Measurements from ENCODE around the gene ULK3.

ULK3 gene

DNA sequence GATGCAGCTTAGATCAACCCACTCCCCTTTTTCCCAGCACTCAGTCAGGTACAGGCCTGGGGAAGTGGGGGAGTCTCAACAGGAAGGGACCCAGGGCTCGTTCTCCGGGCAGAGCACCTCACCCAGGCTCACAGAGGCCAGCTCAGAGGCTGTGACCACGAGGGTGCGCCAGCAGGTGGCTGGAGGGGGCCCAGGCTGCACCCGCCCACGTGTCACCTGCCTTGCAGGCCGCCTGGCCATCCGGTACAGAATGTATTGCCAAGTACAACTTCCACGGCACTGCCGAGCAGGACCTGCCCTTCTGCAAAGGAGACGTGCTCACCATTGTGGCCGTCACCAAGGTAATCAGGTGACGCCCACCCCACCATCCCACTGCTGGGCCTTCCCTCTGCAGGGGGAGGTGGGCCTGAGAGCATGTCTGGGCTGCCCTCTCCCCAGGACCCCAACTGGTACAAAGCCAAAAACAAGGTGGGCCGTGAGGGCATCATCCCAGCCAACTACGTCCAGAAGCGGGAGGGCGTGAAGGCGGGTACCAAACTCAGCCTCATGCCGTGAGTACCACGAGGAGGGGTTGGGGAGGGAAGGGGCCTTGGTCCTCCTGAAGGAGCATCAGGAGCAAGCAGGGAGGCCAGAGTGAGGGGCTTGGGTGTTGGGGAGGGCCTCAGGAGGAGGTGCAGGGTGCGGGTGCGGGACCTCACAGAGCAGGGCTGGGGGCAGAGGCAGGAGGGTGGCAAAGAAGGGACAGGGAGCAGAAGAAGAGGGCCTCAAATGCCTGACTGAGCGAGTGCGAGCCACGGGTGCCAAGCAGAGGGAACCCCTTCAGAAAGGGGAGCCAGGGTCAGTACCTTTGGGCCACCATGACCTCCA, 44.3 kb downstream of the ULK3 start:
- DNase-seq: no peak

DNA sequence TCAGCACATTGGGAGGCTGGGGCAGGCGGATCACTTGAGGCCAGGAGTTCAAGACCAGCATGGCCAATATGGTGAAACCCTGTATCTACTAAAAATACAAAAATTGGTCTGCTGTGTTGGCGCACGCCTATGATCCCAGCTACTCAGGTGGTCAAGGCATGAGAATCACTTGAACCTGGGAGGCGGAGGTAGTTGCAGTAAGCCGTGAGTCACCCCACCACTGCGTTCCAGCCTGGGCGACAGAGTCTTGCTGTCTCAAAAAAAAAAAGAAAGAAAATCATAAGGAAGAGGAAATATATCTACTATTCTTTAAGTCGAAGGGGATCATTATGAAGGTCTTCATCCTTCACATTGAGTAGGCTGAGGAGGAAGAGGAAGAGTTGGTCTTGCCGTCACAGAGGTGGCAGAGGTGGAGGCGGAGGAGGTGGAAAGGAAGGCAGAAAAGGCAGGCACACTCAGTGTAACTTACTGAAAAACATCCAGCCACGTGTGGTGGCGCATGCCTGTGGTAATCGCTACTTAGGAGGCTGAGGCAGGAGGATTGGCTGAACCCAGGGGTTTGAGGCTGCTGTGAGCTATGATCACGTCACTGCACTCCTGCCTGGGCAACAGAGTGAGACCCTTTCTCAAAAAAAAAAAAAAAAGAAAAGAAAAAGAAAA, 46.9 kb downstream of the ULK3 start:
- DNase-seq: no peak

DNA sequence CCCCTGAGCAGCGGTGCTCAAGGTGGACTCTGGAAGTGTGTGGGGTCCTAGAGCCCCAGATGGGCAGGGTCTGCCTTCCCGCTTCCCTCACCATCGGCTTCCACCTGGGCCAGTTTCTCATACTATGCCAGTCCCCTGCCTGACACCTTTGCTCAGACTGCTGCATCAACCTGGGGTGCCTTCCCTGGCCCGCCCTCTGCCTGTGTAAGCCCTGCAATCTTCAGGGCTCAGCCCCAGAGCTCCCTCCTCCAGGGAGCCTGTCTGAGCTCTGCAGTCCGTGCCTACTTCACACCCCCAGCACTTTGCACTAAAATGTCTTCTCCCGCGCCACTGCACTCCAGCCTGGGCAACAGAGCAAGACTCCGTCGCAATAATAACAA, 48.0 kb downstream of the ULK3 start:
- DNase-seq: no peak

DNA sequence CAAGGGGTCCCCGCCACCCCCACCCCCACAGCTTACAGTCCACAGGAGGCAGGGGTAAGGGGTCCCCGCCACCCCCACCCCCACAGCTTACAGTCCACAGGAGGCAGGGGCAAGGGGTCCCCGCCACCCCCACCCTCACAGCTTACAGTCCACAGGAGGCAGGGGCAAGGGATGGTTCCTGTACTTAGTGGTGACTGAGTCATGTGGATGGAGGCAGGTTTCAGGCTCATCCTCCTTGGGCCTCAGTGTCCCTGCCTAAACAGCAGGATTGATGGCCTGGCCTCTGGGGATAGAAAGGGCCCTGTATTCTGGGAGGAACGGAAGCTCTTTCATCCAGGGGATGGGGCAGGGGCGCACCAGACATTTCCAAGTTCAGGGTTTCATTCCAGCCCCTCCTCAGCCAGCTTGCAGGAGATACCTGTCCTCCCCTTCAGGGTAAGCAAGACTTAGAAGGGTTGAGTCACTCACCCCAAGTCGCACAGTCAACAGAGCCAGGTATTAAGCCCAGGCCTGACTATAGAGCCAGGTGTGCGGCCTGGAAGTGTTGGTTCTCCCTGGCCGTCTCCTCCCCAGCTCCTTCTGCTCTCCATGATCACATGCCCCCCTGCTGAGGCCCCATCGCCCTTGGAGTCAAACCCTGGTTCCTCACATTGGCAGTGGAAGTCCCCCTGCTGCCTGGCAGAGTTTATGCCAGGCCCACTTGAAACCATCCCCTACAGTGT, 48.5 kb downstream of the ULK3 start:
- no peak for DNase-seq

DNA sequence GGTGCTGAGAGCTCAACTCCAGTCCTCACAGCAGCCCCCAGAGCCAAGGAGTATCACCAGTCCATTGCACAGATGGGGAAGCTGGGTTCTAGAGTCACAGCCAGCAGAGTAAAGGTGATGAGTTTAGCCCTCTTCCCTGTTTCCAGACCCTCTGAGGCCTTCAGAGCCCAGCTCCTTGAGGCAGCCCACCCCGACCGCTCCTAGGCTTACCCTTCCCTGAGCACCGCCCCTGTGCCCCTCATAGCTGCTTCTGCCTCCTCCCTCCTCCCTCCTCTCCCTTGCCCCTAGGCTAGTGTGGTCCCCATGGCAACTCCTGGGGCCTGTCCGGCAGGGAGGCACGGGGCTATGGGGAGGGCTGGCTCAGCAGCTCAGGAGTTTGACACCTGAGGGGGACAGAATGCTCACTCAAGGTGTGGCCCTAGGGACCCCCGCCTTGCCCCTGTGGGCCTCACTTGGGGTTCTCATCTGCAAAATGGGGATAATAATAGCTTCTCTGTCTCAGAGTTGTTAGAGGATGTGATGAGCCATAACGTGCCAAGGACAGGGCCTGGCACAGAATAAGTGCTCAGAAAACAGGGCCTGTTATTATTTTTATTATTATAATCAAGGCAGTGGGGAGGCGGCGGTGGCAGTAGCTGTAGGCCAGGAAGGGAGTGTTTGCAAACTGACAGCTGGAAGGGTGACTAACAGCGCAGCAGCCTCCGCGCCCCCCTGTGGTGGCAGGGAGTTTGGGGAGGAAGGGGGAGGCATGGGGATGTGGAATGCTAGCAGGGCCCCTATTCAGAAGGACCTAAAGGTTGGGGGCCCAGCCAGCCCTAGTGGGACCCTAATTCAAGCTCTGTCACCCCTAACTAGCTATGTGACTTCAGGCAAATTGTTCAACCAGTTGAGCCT, 49.6 kb downstream of the ULK3 start:
- DNase-seq: no peak

DNA sequence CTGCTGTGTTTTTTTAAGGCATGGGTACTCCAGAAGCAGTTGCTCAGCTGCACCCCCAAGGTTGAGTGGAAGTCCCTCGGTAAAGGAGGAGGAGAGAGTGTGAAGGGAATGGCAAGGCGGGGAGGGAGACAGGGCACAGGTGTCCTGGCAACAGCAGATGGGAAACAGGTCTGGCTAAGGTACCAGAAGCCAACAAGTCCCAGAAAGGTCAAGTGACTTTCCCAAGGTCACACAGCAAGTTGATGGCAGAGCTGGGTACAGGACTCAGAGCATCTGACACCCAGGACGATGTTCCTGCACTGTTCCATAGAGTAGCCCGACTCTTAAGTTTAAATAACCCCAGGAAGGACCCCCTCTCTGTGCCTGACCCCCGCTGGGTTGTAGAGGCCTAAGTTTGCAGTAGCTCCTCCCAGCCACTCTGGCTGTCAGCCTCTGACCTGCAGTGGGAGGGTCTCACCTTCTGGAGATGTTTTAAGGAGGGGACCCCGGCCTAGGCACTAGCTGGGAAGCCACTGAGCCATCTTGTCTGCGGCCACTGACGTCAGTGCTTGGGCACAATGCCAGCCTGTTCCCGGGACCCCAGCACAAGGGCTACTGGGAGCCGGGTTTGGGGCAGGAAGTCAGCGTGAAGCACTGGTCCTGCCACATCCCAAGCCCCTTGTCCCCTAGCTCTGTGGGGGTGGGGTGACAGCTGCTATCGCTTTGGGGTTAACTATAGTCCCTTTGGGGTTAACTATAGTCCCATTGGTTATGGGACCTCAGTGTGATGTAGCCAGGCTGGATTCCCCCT, 50.5 kb downstream of the ULK3 start:
- DNase-seq: no peak

DNA sequence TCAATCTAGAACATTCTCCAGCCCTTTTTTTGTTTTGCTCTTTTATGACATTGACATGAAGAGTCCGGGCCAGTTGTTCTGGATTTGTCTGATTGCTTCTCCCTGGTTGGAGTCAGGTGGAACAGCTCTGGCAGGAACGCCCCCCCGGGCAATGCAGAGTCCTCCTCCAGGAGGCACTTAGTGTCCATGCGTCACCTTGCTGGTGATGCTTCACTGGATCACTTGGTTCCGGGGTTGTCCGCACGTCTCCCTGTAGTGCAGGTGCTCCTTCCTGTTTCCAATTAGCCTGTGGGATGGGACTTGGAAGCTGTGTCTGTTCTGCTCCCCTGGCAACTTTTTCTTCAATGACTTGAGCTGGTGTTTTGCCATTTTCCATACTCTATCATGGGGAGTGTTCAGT, 51.3 kb downstream of the ULK3 start:
- no peak for DNase-seq

DNA sequence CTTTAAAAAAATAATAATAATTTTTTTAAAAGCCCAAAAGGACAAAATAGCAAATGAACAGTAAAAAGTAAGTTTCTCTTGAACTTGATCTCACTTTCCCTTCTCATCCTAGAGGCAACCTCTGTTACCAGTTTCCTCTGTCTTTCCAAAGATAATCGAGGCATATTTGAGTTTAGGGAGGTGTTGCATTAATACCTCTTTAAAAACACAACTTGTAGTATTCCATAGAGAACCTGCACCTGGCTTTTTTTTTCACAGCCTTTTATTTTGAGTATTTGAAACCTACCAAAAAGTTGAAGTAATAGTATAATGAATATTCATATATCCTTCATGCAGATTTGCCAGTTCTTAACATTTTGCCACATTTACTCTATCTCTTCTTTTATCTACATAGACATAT, 51.9 kb downstream of the ULK3 start:
- DNase-seq: no peak

DNA sequence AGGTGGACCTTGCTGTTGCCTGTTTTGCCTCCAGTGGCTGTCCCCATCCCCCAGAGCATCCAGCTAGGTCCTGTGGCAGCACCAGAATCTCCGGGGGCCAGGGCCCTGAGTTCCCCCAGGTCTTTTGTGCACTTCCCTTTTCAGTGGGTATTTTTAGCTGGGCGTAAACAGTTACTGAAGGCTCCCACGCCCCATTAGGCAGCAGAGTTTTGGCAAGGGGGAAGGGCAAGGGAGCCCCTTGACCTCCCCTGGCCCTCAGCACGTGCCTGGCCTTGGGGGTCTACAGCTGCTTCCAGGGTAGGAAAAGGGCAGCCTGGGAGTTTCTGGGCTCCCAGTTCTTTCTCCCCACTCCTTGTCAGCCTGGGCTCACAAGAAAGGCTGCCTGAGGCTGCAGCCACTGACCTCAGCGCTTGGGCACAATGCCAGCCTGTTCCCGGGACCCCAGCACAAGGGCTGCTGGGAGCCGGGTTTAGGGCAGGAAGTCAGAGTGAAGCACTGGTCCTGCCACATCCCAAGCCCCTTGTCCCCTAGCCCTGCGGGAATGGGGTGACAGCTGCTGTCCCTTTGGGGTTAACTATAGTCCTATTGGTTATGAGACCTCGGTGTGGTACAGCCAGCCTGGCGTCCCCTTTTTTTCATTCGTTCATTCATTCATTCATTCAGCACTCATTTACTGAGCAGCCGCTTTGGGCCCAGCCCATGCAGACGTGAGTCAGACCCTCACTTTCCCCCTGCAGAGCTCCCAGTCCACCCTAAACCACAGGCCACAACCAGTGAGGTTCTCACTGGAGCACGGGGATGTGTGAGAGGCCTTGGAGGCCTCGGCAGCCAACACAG, 52.7 kb downstream of the ULK3 start:
- no peak for DNase-seq

DNA sequence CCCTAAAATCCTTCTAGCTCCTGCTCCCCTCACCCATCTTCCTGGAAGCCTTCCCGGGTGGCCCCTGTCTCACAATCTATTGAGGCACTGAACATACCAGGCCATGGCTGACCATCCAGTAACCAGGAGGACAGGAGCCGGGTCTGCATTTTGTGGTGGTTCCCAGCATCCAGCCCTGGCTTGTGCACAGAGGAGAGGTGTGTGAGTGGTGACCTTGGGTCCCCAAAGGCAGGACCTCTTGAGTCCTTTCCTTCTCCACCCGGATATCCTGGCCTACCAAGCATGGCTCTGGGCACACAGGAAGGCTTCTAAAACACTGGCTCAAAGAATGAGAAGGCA, 53.2 kb downstream of the ULK3 start:
- no peak for DNase-seq

DNA sequence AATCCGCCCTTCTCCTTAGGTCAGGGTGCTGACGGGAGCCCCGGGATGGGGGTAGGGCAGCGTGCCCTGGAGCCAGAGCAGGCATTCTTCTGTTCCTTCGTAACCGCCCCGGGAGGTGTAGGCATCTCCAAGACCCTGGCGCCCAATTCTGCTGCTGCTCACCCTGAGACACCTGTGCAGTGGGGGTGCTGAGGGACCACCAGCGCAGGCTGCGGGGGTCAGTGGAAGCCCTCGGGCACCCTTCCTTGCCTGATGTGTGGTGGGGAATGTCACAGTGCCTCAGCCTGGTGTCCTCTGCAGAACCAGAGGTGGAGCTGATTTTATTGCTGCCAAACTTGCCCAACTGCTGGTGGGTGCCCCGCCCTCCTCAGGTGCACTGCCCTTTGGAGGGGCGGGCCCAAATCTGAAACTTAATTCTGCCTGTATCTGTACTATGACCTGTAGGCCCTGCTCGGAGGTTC, 53.8 kb downstream of the ULK3 start:
- no peak for DNase-seq

DNA sequence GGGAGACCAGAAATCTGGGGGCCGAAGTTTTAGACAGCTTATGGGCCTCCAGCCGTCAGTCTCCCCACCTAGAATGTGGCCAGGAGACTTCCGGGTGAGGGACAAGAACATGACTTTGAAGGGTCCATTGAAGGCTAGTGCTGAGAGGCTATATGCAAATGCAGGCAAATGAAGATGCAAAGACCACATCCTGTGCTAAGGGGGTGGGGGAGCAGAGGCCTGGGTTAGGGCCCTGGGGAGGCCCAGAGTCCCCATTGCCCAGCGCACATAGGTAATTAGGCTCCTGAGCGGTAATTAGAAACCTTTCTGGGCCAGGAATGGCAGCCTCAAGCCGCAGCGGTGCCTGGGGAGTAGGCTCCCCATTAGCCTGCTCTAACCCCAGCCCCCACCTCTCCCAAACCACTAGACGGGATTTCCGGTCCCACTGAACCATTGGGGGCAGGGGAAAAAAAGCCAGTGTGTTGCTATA, 54.2 kb downstream of the ULK3 start:
- no peak for DNase-seq

DNA sequence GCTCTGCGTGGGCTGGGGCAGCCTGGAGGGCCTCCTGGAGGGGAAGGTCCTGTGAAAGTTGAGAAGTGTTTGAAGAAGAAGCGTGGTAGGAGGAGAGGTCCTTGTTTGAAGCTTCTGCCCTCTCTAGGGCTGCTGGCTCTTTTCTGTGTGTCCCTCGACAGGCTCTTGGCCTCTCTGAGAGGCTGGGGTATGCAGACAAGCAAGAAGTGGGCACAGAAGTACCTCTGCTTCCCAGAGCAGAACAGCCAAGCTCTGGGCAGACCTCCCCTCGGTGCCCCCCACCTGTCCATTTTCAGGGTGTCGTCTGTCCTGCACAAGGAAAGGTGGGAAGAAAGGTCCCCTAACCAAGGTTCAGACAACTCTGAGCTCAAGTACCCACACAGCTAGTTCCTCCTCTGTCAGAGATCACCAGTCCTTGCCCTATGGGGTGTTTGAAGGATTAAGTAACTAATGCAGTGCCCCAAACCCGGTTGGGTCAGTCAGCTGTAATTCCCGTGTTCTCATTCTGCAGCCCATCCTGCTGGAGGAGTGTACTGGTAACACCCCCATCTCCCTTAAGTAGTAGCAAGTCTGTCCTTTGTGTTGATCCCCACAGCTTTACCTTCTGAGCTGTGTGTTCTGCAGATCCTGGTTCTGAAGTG, 54.8 kb downstream of the ULK3 start:
- no peak for DNase-seq

DNA sequence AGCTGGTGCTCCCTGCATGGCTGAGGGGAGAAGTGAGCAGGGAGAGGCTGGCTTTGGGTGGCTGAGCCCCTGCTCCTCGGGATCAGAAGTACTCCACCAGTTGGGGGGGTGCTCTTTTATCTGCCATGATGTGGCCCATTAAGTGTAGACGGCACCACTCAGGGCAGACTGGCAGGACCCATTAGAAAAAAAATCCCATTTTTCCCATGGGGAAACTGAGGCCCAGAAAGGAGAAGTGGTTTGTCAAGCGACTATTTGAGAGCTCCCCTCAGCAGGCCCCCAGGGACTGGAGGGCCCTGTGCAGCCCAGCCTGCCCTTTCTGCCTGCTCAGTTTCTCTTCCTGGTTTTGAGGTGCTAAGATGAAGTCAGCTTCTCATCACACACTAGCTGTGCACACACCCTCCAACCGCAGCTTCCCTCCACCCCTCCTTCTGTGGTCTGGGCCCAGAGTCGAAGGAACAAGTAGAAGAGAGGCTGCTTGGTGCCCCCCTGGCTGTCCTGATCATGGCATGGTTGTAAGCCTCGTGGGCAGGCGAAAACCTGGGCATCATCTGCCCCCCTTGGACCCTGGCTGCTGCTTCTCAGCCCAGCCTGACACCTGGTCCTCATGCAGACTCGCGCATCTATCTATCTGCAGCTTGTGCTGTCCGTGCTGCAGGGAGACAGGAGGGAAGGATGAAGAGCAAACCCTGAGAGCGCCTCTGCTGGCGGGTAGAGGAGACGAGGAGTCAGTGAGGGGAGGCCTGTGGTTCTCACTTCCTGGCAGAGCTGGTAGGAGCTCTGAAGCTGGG, 55.5 kb downstream of the ULK3 start:
- DNase-seq: peak; percentile 59

DNA sequence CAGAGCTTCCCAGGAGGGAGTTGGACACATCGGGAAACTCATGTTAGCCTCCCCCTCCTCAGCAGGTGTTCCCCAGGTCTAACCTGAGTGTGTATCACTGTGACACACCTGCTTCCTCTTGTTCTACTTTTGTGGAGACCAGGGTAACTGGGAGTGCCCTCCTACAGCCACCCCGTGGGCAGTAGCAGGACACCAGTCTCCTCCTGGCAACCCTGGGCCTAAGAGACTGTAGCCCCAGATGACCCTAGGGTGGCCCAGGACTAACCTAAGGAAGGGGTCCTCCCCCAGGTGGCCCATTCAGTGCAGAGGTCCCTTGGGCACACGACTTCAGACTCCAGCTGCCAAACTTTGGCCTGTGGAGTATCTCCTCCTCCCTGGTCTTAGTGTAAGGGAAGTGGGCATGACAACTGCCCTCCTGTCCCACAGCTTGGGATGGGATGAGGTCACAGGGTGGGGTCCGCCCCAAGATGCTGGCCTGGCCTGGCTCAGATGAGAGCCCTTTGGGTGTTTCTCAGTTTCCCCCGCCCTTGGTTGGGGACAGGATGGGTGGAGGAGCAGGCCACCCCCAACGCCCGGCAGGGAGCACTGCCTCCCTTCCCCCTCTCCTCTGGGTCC, 56.3 kb downstream of the ULK3 start:
- no peak for DNase-seq

All from NCI-H1694 (cell line).